Lower leg skin (tissue), 3 donors: ENCODE measurements around the gene SLC25A48.

Experiments
- CTCF ChIP-seq, 3 donors: fragments of 450-650 bp; IDR thresholded peaks; one replicate each; pipeline ENCODE4 v1.5.1; 2016; ENCODE audit warnings: antibody characterized with exemption in 3 of 3, mild to moderate bottlenecking in 3 of 3, moderate library complexity in 2 of 3
- POLR2A ChIP-seq, 2 donors: fragments of 450-650 bp; IDR thresholded peaks; one replicate each; pipeline ENCODE4 v1.6.1; 2016 to 2017; ENCODE audit warnings: antibody characterized with exemption in 2 of 2, mild to moderate bottlenecking in 1 of 2, moderate library complexity in 1 of 2

GRCh38 chr5:135825373-135826220 lies 8.9 kb upstream of the SLC25A48 start:
- no peak for TF ChIP-seq CTCF (IDR thresholded peaks at IDR 0.05)
- TF ChIP-seq POLR2A (IDR thresholded peaks at IDR 0.05) = no peak
